Measurements from ENCODE around the gene GPR84.

GPR84 gene

GRCh38 chr12:54390668-54391551 is 26.6 kb upstream of the GPR84 start:
- DNase-seq (ENCODE audit: low spot score): no peak

- no peak for DNase-seq (ENCODE audit: low spot score)
Measured at GRCh38 chr12:54390176-54390667, 25.9 kb upstream of the GPR84 start.

GRCh38 chr12:54389607-54390175 is 25.4 kb upstream of the GPR84 start:
- no peak for DNase-seq (ENCODE audit: low spot score)

- DNase-seq (ENCODE audit: low spot score): no peak
Measured at GRCh38 chr12:54389134-54389508, 24.8 kb upstream of the GPR84 start.

GRCh38 chr12:54388237-54389133 is 24.2 kb upstream of the GPR84 start:
- no peak for DNase-seq (ENCODE audit: low spot score)

GRCh38 chr12:54387114-54387467 is 22.8 kb upstream of the GPR84 start:
- DNase-seq (ENCODE audit: low spot score): no peak

- DNase-seq (ENCODE audit: low spot score): no peak
Measured at GRCh38 chr12:54386403-54387113, 22.3 kb upstream of the GPR84 start.

- DNase-seq (ENCODE audit: low spot score): no peak
Measured at GRCh38 chr12:54385251-54385914, 21.1 kb upstream of the GPR84 start.

- DNase-seq (ENCODE audit: low spot score): no peak
Measured at GRCh38 chr12:54384591-54385041, 20.3 kb upstream of the GPR84 start, which contains the start of gene ZNF385A. TSS of gene ZNF385A (minus strand) at chr12:54384733. CDS start at chr12:54384514, 219 bp downstream.

GRCh38 chr12:54383041-54383609 is 18.8 kb upstream of the GPR84 start:
- DNase-seq (ENCODE audit: low spot score): no peak

- DNase-seq (ENCODE audit: low spot score): no peak
Measured at GRCh38 chr12:54381136-54381535, 16.9 kb upstream of the GPR84 start.

GRCh38 chr12:54379398-54380201 is 15.3 kb upstream of the GPR84 start:
- peak; percentile 85 for DNase-seq (ENCODE audit: low spot score)

GRCh38 chr12:54378796-54379397 is 14.6 kb upstream of the GPR84 start:
- DNase-seq (ENCODE audit: low spot score): no peak

- no peak for DNase-seq (ENCODE audit: low spot score)
Measured at GRCh38 chr12:54377797-54378515, 13.7 kb upstream of the GPR84 start.

- DNase-seq (ENCODE audit: low spot score): no peak
Measured at GRCh38 chr12:54377007-54377406, 12.7 kb upstream of the GPR84 start.

GRCh38 chr12:54376596-54376995 is 12.3 kb upstream of the GPR84 start:
- DNase-seq (ENCODE audit: low spot score): peak; percentile 17

- DNase-seq (ENCODE audit: low spot score): no peak
Measured at GRCh38 chr12:54375259-54375579, 10.9 kb upstream of the GPR84 start.

GRCh38 chr12:54374562-54375258 is 10.4 kb upstream of the GPR84 start:
- DNase-seq (ENCODE audit: low spot score): no peak

Data from hematopoietic multipotent progenitor cell treated with erythropoietin and hydrocortisone succinate and interleukin-3 and kit ligand, for 17 days (in vitro differentiated cells).